Neural progenitor cell (in vitro differentiated cells): Measurements from ENCODE around the gene NSUN2. TPM values are rescaled to one million over a fixed set of nuclear protein-coding genes. Genes with fewer than 3 reads are reported as not detected.

ENCODE experiments used
- DNase-seq: peaks from one replicate; pipeline ENCODE4 v3.0.0-alpha.2; 2016; ENCODE audit warnings: low spot score
- H2AFZ ChIP-seq: fragments of 200-600 bp; sonication (generic); replicated peaks from 2 replicates; pipeline ENCODE4 v1.6.1; 2016; ENCODE audit warnings: antibody characterized with exemption
- H3F3A ChIP-seq: fragments of 200-600 bp; sonication (generic); 2 replicates; pipeline ENCODE4 v1.6.1; 2016; ENCODE audit warnings: antibody characterized with exemption, low read depth
- H3K27ac ChIP-seq: fragments of 200-600 bp; sonication (generic); 2 replicates; pipeline ENCODE4 v1.5.1; 2016; ENCODE audit warnings: mild to moderate bottlenecking
- H3K27me3 ChIP-seq: fragments of 200-600 bp; sonication (generic); 2 replicates; pipeline ENCODE4 v1.6.1; 2016; ENCODE audit warnings: mild to moderate bottlenecking, moderate library complexity
- H3K36me3 ChIP-seq: fragments of 200-600 bp; sonication (generic); 2 replicates; pipeline ENCODE4 v1.5.1; 2016
- H3K4me1 ChIP-seq: fragments of 200-600 bp; sonication (generic); 2 replicates; pipeline ENCODE4 v1.6.1; 2016; ENCODE audit warnings: mixed run types
- H3K4me2 ChIP-seq: fragments of 200-600 bp; sonication (generic); 2 replicates; pipeline ENCODE4 v1.6.1; 2016
- H3K4me3 ChIP-seq: fragments of 200-600 bp; sonication (generic); 2 replicates; pipeline ENCODE4 v1.5.1; 2016
- H3K79me2 ChIP-seq: fragments of 200-600 bp; sonication (generic); 2 replicates; pipeline ENCODE4 v1.6.1; 2016; ENCODE audit warnings: low read depth
- H3K9ac ChIP-seq: fragments of 200-600 bp; sonication (generic); 2 replicates; pipeline ENCODE4 v1.6.1; 2016
- H3K9me3 ChIP-seq: fragments of 200-600 bp; sonication (generic); 2 replicates; pipeline ENCODE4 v1.5.1; 2016; ENCODE audit warnings: low read depth
- H4K20me1 ChIP-seq: fragments of 200-600 bp; sonication (generic); 2 replicates; pipeline ENCODE4 v1.6.1; 2016; ENCODE audit warnings: low read depth
- H3K27ac Mint-ChIP-seq: 3 replicates; pipeline ENCODE4 v1.8.0; 2021; ENCODE audit warnings: mixed read lengths
- H3K27me3 Mint-ChIP-seq: 2 replicates; pipeline ENCODE4 v1.8.0; 2022; ENCODE audit warnings: low read depth, mild to moderate bottlenecking, inconsistent platforms, moderate library complexity, mixed read lengths; ENCODE audit not compliant: insufficient read depth
- H3K36me3 Mint-ChIP-seq: 3 replicates; pipeline ENCODE4 v1.8.0; 2021; ENCODE audit warnings: mixed read lengths
- H3K4me1 Mint-ChIP-seq: 3 replicates; pipeline ENCODE4 v1.8.0; 2021; ENCODE audit warnings: mixed read lengths
- H3K4me3 Mint-ChIP-seq: 3 replicates; pipeline ENCODE4 v1.8.0; 2021; ENCODE audit warnings: mild to moderate bottlenecking, moderate library complexity, mixed read lengths
- H3K9me3 Mint-ChIP-seq: 3 replicates; pipeline ENCODE4 v1.8.0; 2020; ENCODE audit warnings: mixed read lengths
- CTCF ChIP-seq: fragments of 200-600 bp; sonication (generic); IDR thresholded peaks from 2 replicates; pipeline ENCODE4 v1.5.1; 2017; ENCODE audit warnings: antibody characterized with exemption, mild to moderate bottlenecking
- EZH2 ChIP-seq: fragments of 200-600 bp; sonication (generic); IDR thresholded peaks from 2 replicates; pipeline ENCODE4 v1.6.1; 2017; ENCODE audit warnings: antibody characterized with exemption, mild to moderate bottlenecking, moderate library complexity
- EZH2phosphoT487 ChIP-seq: fragments of 200-600 bp; sonication (generic); IDR thresholded peaks from 2 replicates; pipeline ENCODE4 v1.6.1; 2017; ENCODE audit warnings: antibody characterized with exemption
- total RNA-seq: library from RNA; depleted of rRNA; stranded (reverse); fragments of >200 nt; gene quantifications from 2 replicates; pipeline ENCODE4 v1.2.3, GENCODE V29; 2015; ENCODE audit warnings: low replicate concordance

Gene NSUN2
- total RNA-seq, 1 donor from 2014 or later: 65.4 TPM

GRCh38 chr5:6633469-6634245 lies 813 bp upstream of the NSUN2 start:
- Mint-ChIP-seq H3K27me3 (peaks cover 5% of the 10 kb centered on the region), H3K4me1 (peaks cover 36% of the 10 kb centered on the region), H3K4me3 (peak overlapping the region; percentile 92), H3K9me3 (no peaks in the 10 kb centered on the region), H3K27ac (no peak overlapping the region), H3K36me3 (peaks cover 12% of the 10 kb centered on the region)
- peak overlapping the region; percentile 75 for H2AFZ ChIP-seq
- H3K4me1 ChIP-seq: peaks cover 10% of the 10 kb centered on the region
- TF ChIP-seq CTCF (no peak), EZH2 (no peak), EZH2phosphoT487 (no peak)
- H3K9me3 ChIP-seq: no peaks in the 10 kb centered on the region
- H3K4me3 ChIP-seq: peak overlapping the region; percentile 71
- peak; percentile 79 for DNase-seq
- H3F3A ChIP-seq: no peaks in the 10 kb centered on the region
- no peak overlapping the region for H3K27ac ChIP-seq
- no peaks in the 10 kb centered on the region for H3K27me3 ChIP-seq
- H3K9ac ChIP-seq: peak overlapping the region; percentile 1
- no peaks in the 10 kb centered on the region for H3K36me3 ChIP-seq
- H4K20me1 ChIP-seq: peaks cover 57% of the 10 kb centered on the region
- peak overlapping the region; percentile 97 for H3K4me2 ChIP-seq
- H3K79me2 ChIP-seq: peaks cover 79% of the 10 kb centered on the region

DNA sequence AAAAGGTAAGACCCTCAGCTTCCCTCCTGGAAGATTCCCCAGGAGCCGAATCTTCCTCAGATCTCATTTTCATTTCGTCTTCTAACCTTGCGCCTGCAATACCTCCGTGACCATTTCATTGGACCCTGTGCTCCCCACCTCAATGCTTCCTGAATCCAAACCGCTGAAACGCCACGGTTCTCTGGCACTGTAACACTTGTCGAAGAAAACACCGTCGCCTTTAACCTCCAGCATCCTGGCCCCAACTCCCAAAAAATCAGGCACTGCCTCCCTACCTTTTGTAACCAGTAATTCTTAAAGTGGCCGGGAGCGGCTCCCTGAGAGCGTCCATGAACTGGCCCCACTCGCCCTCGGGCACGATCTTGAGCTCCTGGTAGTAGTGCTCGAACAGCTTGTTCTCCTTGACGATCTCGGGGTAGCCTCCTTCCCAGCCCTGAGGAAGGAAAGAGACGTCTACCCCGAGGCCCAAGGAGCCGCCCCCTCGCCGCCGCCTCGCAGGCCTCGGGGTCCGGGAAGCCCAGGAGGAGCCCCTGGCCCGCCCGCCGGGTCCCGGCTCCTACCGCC lies 438 bp downstream of the NSUN2 start:
- peak overlapping the region; percentile 94 for H3K27ac ChIP-seq
- Mint-ChIP-seq H3K9me3 (no peaks in the 10 kb centered on the region), H3K4me3 (peak overlapping the region; percentile 92), H3K27me3 (peaks cover 5% of the 10 kb centered on the region), H3K36me3 (peaks cover 15% of the 10 kb centered on the region), H3K4me1 (peaks cover 31% of the 10 kb centered on the region), H3K27ac (peak overlapping the region; percentile 58)
- TF ChIP-seq EZH2 (no peak), CTCF (peak; percentile 10), EZH2phosphoT487 (no peak)
- H3K9me3 ChIP-seq: no peaks in the 10 kb centered on the region
- no peaks in the 10 kb centered on the region for H3K36me3 ChIP-seq
- peak overlapping the region; percentile 75 for H2AFZ ChIP-seq
- peak overlapping the region; percentile 97 for H3K4me2 ChIP-seq
- H3K4me1 ChIP-seq: peaks cover 10% of the 10 kb centered on the region
- H3K9ac ChIP-seq: peak overlapping the region; percentile 81
- peaks cover 58% of the 10 kb centered on the region for H4K20me1 ChIP-seq
- H3K4me3 ChIP-seq: peak overlapping the region; percentile 71
- H3K79me2 ChIP-seq: peaks cover 81% of the 10 kb centered on the region
- H3F3A ChIP-seq: no peaks in the 10 kb centered on the region
- DNase-seq: no peak
- no peaks in the 10 kb centered on the region for H3K27me3 ChIP-seq

DNA sequence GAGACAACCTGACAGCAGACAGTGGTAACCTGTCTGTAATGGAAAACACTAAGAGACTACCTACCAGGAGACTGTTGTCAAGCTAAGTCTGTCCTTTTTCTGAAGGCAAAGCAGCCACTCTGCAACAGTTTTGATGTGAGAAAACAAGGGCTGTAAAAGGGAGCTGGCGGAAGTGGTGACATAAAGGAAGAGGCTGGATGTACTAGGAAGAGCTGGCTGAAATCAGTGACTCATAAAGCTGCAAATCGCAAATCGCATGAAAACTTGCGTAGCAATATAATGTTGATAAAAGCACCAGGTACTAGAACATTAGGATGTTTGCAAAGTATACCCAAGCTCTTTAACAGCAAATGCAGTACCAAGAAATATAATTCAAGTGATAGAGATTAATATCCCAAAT lies 1.4 kb downstream of the NSUN2 start:
- Histone ChIP-seq H3K4me1 (peaks cover 10% of the 10 kb centered on the region), H3K9me3 (no peaks in the 10 kb centered on the region), H3K79me2 (peaks cover 89% of the 10 kb centered on the region), H3K4me3 (peak overlapping the region; percentile 71), H3K27me3 (no peaks in the 10 kb centered on the region), H3K36me3 (no peaks in the 10 kb centered on the region), H3K27ac (no peak overlapping the region), H3F3A (no peaks in the 10 kb centered on the region), H3K9ac (no peak overlapping the region), H2AFZ (no peak overlapping the region), H3K4me2 (peak overlapping the region; percentile 97), H4K20me1 (peaks cover 60% of the 10 kb centered on the region)
- H3K4me3 Mint-ChIP-seq: peak overlapping the region; percentile 92
- TF ChIP-seq EZH2: no peak
- TF ChIP-seq CTCF: no peak
- TF ChIP-seq EZH2phosphoT487: no peak
- peaks cover 21% of the 10 kb centered on the region for H3K4me1 Mint-ChIP-seq
- DNase-seq: no peak
- no peak overlapping the region for H3K27ac Mint-ChIP-seq
- H3K27me3 Mint-ChIP-seq: peaks cover 2% of the 10 kb centered on the region
- H3K36me3 Mint-ChIP-seq: peaks cover 17% of the 10 kb centered on the region
- no peaks in the 10 kb centered on the region for H3K9me3 Mint-ChIP-seq
